GM11168 (cell line): ENCODE results near the gene TAS1R3.

Source experiments
- in situ Hi-C: fragments of 300-500 bp; cut with MboI; formaldehyde crosslinking; loops from one replicate; pipeline ENCODE4 v1.12.0; 2022; ENCODE audit warnings: low sequenced_read_pairs; ENCODE audit not compliant: unreplicated experiment

TAS1R3 gene

GRCh38 chr1:1349256-1350012, 18.4 kb downstream of the TAS1R3 start, which contains the start of gene DVL1:
TSS of gene DVL1 (minus strand) at chr1:1349418. CDS start at chr1:1349065, 353 bp downstream.
- in situ Hi-C loops, result no loop called here

GRCh38 chr1:1351511-1352427, 20.7 kb downstream of the TAS1R3 start:
- in situ Hi-C loops, result no loop called here

GRCh38 chr1:1352786-1353388, 21.8 kb downstream of the TAS1R3 start:
- in situ Hi-C loops, result no loop called here

GRCh38 chr1:1353389-1354151, 22.5 kb downstream of the TAS1R3 start:
- in situ Hi-C loops, result no loop called here

- in situ Hi-C loops, result no loop called here
These were observed 23.5 kb downstream of the TAS1R3 start for GRCh38 chr1:1354271-1355247.

GRCh38 chr1:1355416-1355815, 24.3 kb downstream of the TAS1R3 start:
- in situ Hi-C loops, result no loop called here

- in situ Hi-C loops, result no loop called here
These were observed 25.2 kb downstream of the TAS1R3 start for GRCh38 chr1:1356166-1356795.

GRCh38 chr1:1356796-1357401, 25.8 kb downstream of the TAS1R3 start:
- in situ Hi-C loops, result no loop called here

- in situ Hi-C loops, result no loop called here
These were observed 26.9 kb downstream of the TAS1R3 start for GRCh38 chr1:1357871-1358432.

GRCh38 chr1:1358433-1359271, 27.6 kb downstream of the TAS1R3 start, which contains the start of gene MXRA8:
TSS of gene MXRA8 (minus strand) at chr1:1358555. CDS start at chr1:1358504, 51 bp downstream.
- in situ Hi-C loops, result no loop called here

GRCh38 chr1:1359308-1359663, 28.2 kb downstream of the TAS1R3 start:
- in situ Hi-C loops, result no loop called here

GRCh38 chr1:1359664-1360468, 28.8 kb downstream of the TAS1R3 start:
- in situ Hi-C loops, result no loop called here

GRCh38 chr1:1360506-1361169, 29.6 kb downstream of the TAS1R3 start:
- in situ Hi-C loops, result no loop called here

GRCh38 chr1:1361233-1361981, 30.3 kb downstream of the TAS1R3 start:
- in situ Hi-C loops, result no loop called here

- in situ Hi-C loops, result no loop called here
These were observed 30.9 kb downstream of the TAS1R3 start for GRCh38 chr1:1361982-1362423.
